ENCODE data around the gene SPPL2A.

GRCh38 chr15:50813865-50814264 lies 48.4 kb upstream of the SPPL2A start:
- TF ChIP-seq ISL1 (CRISPR knock-in tag; IDR thresholded peaks at IDR 0.05) (no peak), ZFP3 (CRISPR knock-in tag; IDR thresholded peaks at IDR 0.05) (no peak), TOX (CRISPR knock-in tag; IDR thresholded peaks at IDR 0.05; ENCODE audit: borderline replicate concordance) (no peak), CSRNP3 (CRISPR knock-in tag; IDR thresholded peaks at IDR 0.05) (no peak), ZFP30 (CRISPR knock-in tag; IDR thresholded peaks at IDR 0.05) (no peak), PATZ1 (CRISPR knock-in tag; IDR thresholded peaks at IDR 0.05; ENCODE audit: borderline replicate concordance) (no peak), PPARA (CRISPR knock-in tag; IDR thresholded peaks at IDR 0.05; ENCODE audit: borderline replicate concordance) (no peak), ZNF70 (CRISPR knock-in tag; IDR thresholded peaks at IDR 0.05) (no peak), ARNTL (CRISPR knock-in tag; IDR thresholded peaks at IDR 0.05; ENCODE audit: borderline replicate concordance, low read depth) (no peak), ESRRG (CRISPR knock-in tag; IDR thresholded peaks at IDR 0.05) (no peak), OSR1 (CRISPR knock-in tag; IDR thresholded peaks at IDR 0.05) (no peak)

All from SK-N-SH treated with all-trans-retinoic acid at 6 μM for 48 hours (cell line).